GM10266 (cell line): ENCODE measurements around the gene ARHGAP23.
"Not testable (repeated sequence)": the region's sequence is repeated elsewhere in the genome, so short reads cannot be mapped to it uniquely, and the experiment has no call there.

Experiments
- DNase-seq: peaks from one replicate; pipeline ENCODE4 v3.0.0; 2012; ENCODE audit errors: extremely low spot score
- TF ChIP-seq, protein P1 (sequence below): IDR thresholded peaks from 2 replicates; pipeline ENCODE4 v1.5.1; 2012; ENCODE audit warnings: mild to moderate bottlenecking, low read depth; ENCODE audit not compliant: control insufficient read depth, insufficient read depth; ENCODE audit errors: missing control alignments

ARHGAP23 gene

DNA sequence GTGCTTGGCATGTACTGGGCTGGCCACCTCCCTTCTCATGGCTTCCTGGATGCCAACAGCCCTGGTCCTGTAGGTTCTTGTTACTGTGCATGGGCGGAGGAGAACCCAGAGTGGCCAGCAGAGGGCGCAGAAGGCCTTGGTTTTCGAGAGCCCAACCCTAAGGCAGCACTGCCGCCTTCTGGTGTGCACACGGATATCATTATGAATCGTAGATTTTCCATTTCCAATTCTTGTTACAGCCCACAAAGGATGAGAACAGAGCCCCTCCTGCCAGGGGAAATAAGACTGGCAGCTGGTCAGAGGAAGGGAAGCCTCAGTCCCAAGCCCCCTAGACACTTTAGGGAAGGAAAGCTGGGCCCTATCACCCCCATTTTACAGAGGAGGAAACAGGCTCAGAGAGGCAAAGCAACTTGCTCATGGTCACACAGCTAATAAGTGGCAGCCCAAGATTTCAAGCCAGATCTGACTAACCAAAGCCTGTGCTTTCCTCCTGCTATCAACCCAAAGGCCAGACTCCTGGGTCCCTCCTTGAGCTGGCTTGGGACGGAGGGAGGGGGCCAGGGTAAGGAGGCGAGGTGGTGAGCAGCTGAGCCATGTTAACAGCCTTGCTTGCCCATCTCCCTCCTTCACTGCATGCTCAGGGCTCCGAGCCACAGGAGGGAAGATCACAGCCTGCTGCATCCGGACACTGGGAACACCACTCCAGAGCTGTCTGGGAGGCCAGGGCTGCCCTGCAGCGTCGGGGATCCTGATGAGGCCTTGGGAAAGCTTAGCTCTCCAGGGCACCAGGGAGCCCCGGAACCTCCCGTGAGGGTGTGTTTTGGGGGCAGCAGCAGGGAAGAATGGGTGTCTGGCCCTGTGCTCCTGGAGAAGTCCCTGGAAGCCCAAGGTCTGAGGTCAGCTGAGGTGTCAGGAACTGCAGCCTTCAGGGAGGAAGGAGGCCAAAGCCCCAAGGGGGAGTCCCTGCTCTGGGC, 64.1 kb downstream of the ARHGAP23 start:
- TF ChIP-seq, protein P1, sequence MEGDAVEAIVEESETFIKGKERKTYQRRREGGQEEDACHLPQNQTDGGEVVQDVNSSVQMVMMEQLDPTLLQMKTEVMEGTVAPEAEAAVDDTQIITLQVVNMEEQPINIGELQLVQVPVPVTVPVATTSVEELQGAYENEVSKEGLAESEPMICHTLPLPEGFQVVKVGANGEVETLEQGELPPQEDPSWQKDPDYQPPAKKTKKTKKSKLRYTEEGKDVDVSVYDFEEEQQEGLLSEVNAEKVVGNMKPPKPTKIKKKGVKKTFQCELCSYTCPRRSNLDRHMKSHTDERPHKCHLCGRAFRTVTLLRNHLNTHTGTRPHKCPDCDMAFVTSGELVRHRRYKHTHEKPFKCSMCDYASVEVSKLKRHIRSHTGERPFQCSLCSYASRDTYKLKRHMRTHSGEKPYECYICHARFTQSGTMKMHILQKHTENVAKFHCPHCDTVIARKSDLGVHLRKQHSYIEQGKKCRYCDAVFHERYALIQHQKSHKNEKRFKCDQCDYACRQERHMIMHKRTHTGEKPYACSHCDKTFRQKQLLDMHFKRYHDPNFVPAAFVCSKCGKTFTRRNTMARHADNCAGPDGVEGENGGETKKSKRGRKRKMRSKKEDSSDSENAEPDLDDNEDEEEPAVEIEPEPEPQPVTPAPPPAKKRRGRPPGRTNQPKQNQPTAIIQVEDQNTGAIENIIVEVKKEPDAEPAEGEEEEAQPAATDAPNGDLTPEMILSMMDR = peak; percentile 86
- DNase-seq = peak; percentile 74

DNA sequence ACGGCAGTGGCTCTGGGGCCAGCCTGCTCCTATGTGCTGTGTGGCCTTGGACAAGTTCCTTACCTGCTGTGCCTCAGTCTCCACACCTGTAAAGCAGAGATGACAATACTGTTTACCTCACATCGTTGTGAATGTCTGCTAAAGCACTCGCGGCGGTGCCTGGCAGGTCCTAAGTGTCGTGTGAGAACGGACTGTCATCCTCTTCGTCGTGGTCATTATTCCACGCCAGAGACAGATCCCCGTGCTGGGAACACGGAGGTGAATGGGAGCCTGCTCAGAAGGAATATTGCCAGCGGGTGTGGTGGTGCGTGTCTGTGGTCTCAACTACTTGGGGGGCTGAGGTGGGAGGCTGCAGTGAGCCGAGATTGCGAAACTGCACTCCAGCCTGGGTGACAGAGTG, 65.9 kb downstream of the ARHGAP23 start:
- not testable (repeated sequence) for DNase-seq

DNA sequence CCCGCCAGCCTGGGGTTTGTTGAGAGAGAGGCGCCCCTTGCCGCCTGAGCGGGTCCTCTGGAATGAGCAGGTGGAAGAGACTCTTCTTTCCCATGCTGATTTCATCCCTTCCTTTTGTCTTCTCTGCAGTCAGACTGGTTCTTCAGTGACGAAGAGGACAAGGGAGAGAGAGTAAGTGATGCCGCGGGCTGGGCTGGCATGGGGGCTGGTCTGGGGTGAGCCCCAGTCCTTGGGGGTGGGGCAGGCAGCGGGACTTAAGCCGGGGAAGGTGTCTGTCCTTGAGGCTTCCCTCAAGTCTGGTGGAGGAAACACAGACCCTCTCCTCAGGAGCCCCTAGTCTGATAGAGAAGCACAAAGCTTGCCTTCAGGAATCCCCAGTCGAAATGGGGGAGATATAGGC, 69.4 kb downstream of the ARHGAP23 start:
- not testable (repeated sequence) for DNase-seq

DNA sequence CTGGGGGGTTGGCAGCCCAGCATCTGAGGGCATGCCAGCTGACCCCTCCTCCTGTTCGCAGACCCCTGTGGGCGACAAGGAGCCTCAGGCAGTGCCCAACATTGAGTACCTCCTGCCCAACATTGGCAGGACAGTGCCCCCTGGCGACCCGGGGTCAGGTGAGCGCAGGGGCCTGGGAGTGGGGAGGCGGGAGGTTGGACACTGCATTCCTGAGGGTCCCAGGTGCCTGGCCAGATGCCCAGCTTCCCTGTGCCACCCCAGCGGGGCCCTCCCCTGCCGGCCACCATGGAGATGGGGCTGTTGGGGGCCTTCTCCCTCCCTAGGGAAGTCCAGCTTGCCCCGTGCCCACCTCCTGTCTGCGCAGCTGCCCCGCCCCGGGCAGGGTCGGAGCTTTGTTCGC, 70.1 kb downstream of the ARHGAP23 start:
- DNase-seq = no peak
- TF ChIP-seq, protein P1 = no peak

DNA sequence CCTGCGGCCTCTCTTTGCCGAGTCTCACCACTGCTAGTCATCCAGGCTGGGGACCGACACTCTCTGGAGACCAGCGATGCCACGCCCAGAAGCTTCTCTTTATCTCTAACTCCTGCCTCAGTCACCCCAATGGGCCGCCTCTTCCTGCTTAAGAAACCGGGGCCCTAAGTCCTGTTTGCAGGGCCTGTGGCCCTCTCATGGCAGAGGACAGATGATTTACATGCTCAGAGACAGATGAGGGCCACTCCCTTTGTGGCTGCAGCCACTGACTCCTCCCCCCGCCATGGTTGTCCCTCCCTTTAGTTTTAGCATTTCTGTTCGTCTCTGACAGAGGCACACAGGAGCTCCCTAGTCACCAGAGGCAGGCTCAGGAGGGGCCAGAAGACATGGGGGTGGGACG, 71.0 kb downstream of the ARHGAP23 start:
- not testable (repeated sequence) for DNase-seq

DNA sequence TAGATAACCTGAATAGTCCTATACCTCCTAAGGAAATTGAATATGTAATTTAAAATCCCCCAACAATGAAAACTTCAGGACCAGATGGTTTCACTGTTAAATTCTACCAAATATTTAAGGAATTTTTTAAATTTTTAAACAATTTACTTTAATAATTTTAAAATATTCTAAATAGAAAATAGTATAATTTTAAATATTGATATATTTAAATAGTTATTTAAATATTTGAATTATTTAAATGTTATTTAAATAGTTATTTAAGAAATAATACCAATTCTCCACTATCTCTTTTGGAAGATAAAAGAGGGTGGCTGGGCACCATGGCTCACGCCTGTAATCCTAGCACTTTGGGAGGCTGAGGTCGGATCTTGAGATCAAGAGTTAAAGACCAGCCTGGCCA, 73.5 kb downstream of the ARHGAP23 start:
- DNase-seq = not testable (repeated sequence)

DNA sequence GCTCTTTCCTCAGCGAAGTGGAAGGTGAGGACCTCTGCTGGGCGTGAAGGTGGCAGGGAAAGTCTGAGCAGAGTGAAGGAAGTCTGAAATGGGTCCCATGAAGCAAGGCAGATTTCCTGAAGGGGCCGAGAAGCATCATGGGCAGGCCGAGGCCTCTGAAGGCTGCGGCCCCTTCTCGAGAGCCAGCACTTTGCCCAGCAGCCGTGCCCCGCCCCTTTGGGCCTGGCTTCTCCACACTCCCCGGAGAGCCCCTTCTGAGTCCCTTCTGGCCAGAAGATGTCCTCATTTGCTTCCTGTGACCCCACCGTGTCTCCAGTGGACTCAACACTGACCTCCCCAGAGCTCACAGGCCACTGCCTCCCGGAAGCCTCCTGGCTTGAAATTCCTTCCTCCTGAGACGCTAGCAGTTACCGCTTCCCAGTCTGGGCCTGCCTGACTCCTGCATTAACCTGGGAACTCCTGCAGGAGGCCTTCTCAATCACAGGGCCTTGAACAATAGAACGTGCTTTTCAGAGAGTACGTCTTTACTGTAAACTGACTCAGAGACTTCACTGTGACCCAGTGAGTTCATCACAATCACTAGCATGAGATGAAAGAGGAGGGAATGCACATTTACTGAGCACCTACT, 75.1 kb downstream of the ARHGAP23 start:
- not testable (repeated sequence) for DNase-seq

DNA sequence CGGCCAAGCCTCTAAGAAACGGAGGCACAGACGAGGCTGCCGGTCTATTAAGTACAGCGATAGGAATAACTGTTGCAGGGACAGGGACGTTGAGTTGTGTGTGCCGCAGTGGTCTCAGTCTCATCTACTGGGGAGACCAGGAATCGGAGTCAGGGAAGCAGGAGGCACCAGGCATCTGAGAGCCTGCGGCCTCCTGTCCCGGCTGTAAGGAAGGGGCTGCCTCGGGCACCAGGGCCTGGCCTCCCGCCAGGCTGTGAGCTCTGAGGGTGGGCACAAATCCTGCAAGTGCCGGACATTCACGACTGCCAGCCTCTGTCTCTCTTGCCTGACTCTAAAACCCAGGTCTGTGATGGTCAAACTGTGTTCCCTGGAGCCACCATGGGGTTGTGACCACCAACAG, 76.0 kb downstream of the ARHGAP23 start:
- TF ChIP-seq, protein P1 = no peak
- DNase-seq = no peak

DNA sequence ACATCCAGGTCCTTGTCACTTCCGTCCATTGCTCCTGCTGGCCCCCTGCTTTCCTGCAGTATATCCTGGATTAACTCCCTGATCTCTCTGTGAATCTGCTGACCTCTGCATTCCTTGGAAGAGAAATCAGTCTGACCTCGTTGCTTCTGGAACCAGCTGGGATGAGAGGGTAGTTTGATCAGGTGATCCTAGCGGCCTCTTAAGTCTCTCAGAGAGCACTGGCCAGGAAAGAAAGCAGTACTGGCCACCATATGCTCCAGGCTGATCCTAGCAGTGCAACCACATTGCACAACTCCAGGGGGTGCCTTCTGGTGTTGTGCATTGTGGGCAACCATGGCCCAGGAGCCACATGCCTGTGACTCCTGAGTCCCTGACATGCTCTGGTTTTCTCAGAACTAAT, 79.2 kb downstream of the ARHGAP23 start:
- no peak for DNase-seq
- TF ChIP-seq, protein P1 = no peak
